Fibroblast of the conjunctiva (primary cell): ENCODE data around the gene SLX9.
"Not testable (repeated sequence)": the region's sequence is repeated elsewhere in the genome, so short reads cannot be mapped to it uniquely, and the experiment has no call there.

Source experiments
- DNase-seq: peaks from one replicate; pipeline ENCODE4 v3.0.0-alpha.2; 2010; ENCODE audit warnings: low read depth

Gene SLX9

DNA sequence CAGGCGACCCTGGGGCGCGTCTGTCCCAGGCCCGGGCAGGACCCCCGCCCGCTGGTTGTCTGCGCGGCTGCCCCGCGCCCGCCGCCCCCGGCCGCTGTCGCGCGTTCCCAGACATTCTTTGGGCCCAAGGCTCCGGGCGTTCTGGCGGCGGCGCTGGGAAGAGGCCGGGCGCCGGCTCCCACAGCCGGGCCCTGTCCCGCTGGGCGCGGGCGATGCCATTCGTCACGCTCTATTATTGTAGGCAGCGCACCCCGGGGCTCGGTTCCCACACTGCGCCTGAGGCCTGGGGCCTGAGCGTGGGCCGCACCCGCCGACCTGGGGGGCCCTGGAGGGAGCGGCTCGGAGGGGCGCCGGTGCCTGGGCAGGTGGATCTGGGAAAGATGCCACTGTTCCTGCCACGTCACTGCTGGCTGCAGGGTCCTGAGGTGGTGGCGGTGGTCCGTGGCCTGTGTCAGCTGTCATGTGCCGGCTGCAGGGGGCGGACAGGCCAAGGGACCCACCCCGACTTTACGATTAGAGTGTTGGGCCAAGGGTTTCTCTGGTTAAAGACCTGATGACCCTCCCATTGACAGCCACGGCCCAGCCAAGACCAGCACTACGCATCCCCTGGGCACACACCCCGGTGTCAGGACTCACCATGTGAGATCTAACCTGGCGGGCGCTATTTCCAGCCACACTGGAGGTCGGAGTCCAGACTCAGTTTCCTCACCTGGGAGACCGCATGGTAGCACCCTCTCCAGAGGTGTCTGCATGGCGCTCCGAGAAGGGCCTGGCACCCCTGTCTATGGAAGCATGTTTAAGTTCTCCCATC lies 79.5 kb downstream of the SLX9 start:
- no peak for DNase-seq

DNA sequence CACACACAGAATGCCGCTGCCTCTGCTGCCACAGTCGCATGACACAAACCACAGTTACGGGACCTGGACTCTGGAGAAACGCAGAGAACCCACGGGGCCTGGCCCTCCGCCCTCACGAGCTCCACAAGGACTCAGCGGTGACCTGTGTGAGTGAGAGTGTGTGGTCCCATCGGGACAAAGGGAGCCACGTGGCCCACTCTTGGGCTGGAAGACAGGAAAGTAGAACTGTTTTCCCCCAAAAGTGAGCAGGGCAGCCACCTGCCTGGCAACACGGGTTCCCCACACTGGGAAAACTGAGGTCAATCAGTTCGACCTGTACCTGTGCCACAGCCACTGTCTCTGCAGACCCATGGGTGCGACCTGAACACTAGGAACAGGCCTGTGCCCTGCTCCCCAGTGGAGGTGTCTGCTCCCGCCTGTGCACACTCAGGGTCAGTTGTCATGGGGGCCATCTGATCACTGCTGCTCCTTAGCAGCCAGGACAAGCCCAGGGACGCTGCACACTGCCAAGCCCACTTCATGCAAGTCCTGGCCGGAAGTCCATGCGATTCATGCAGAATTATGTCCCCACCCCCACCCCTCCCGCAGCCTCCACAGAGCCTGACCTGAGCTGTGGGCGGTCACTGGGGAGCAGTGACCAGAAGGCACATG lies 80.2 kb downstream of the SLX9 start:
- no peak for DNase-seq

DNA sequence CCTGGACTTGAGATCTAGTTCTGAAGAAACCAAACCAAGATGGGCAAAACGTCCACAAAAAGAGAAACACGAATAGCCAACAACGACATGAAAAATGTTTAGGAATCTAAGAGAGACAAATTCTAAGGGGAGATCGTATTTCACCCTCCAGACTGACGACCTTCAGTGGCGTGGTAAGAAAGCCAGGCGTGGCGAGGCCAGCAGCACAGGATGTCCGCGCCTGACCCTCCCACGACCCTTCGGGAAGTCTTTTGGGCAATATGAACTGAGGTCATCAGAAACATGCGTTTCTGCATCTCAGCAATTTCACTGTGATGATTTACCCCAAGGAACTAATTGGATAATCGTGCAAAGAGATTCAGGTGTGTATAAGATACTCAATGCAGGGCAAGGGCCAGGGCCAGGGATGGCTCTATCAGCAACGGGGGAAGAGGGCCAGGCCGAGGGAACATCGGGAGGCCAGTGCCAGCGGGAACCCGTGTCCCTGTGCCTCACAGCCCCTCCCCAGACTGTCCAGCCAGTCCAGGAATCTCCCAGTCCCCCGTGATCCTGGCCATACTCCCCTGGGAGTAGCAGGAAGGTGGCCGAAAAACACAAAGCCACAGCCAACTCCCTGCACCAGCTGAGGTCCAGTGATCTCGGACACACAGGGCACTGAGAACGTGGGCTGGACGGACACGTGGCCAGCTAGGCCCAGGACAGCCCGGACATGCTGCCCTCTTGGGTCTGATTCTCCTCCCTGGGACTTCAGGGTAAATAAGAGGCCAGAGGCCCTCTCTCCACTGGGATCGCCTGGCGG lies 81.0 kb downstream of the SLX9 start:
- no peak for DNase-seq

DNA sequence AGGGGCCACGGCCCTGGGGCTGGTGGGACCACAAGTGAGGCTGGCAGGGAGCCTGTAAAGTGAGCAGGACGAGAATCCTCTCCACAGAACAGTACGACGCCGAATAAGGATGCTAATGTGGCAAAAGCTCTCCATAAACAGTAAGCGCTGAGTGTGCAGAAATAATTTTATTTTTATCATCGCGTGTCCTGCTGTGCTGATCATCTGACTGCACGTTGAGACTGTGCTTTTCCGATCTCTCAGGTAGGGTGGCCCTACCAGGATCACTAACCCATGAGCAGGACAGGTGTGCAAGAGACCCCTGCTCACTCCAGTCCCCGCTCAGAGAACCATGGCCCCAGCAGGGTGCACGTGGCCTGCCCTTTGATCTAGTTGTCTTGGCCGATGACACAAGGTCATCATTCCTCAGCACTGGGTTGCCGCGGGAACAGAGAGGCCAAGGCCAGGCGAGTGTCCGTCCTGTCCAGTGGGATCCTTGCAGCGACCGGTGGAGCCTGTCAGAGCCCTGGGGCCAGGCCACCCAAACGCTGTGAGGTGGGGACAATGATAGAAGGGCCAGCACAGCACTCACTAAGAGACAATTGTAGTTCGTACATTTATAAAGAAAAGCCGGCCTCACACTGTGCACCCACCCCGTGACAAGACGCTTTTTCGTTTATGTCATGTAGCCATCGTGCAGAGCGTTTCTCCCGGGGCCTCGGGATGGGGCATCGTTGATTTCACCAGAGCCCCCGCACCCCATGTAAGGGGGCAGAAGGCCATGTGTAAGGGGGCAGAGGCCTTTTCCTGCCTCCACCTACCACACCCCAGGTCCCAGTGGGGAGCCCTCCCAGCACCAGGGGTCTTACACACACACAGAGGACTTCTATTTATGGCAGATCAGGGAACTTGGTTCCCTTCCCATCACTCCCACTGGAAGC lies 81.9 kb downstream of the SLX9 start:
- no peak for DNase-seq

DNA sequence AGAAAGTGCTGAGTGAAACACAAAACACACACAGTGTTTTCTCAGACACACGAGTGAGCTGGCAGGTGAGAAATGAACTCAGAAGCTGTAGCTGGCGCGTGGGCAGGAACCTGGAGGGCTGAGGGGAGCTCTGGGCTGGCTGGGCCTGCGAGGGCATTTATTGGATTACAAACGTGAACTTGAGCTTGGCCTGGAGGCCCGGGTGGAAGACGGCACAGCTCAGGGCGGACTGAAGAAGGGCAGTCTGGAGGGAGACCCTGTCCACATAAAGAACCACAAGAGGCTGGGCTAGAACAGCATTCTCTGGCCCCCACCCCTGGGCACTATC lies 82.5 kb downstream of the SLX9 start:
- no peak for DNase-seq

DNA sequence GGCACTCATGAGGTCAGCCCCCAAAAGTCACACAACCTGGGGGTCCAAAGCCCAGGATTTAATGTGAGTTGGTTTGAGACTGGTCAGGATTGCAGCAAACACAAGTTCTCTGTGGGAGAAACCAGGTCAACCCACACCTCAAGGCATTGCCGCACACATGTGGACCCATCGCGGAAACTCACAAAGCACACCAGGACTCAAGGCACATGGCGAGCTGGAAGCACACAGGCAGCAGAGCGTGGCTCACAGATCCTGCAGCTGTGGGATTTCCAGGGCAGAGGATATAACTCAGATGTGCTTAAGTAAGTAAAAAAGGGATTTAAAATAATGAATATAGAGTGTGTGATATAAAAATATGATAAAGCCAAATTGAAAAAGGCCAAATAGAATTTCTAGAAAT lies 82.9 kb downstream of the SLX9 start:
- DNase-seq: no peak

DNA sequence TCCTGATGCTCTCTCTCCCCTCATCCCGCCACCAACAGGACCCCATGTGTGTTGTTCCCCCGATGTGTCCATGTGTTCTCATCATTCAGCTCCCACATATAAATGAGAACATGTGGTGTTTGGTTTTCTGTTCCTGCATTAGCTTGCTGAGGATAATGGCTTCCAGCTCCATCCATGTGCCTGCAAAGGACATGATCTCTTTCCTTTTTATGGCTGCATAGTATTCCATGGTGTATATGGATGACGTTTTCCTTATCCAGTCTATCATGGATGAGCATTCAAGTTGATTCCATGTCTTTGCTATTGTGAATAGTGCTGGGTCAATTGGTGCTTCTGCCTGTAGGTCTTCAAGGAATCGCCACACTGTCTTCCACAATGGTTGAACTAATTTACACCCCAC lies 84.7 kb downstream of the SLX9 start:
- not testable (repeated sequence) for DNase-seq

DNA sequence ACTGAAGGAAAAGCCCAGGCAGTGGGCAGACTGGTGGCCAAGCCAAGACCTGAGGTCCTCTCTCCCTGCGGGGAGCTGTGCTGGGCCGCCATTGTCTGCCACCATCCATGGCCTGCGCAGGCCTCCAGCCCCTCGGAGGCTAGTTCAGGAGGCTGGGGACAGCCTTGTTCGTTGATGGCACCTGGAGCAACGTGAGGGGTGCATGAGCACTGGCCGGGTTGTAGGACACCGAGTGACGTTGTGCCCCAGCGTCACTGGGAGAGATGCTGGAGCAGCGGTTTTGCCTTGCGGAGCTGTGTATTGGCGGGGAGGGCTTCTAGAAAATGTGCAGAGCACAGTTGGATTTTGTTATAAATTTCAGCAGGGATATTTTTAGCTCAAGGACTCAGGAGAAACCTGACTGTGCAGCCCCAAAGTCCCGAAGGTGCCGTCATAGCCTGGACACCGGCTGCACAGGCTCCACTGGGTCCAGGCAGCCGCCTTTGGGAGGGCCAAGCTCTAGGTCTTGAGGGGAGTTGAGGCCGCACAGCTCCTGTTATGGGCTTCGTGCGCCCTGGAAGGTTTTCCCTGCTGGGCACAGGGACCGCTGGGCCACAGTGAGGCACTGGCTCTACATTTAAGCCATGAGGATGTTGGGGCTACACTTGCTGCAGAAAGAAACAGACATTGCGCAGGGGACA lies 86.4 kb downstream of the SLX9 start:
- no peak for DNase-seq
